GM18502 (cell line): ENCODE measurements around the gene ARHGAP22.
"Not testable (repeated sequence)": the region's sequence is repeated elsewhere in the genome, so short reads cannot be mapped to it uniquely, and the experiment has no call there.

Source experiments
- ATAC-seq: cut with Tn5 transposase; IDR thresholded peaks from one replicate; pipeline ENCODE4 v1.9.1; 2021; ENCODE audit warnings: mild to moderate bottlenecking; ENCODE audit not compliant: unreplicated experiment, poor library complexity

Gene ARHGAP22, protein sequence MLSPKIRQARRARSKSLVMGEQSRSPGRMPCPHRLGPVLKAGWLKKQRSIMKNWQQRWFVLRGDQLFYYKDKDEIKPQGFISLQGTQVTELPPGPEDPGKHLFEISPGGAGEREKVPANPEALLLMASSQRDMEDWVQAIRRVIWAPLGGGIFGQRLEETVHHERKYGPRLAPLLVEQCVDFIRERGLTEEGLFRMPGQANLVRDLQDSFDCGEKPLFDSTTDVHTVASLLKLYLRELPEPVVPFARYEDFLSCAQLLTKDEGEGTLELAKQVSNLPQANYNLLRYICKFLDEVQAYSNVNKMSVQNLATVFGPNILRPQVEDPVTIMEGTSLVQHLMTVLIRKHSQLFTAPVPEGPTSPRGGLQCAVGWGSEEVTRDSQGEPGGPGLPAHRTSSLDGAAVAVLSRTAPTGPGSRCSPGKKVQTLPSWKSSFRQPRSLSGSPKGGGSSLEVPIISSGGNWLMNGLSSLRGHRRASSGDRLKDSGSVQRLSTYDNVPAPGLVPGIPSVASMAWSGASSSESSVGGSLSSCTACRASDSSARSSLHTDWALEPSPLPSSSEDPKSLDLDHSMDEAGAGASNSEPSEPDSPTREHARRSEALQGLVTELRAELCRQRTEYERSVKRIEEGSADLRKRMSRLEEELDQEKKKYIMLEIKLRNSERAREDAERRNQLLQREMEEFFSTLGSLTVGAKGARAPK

DNA sequence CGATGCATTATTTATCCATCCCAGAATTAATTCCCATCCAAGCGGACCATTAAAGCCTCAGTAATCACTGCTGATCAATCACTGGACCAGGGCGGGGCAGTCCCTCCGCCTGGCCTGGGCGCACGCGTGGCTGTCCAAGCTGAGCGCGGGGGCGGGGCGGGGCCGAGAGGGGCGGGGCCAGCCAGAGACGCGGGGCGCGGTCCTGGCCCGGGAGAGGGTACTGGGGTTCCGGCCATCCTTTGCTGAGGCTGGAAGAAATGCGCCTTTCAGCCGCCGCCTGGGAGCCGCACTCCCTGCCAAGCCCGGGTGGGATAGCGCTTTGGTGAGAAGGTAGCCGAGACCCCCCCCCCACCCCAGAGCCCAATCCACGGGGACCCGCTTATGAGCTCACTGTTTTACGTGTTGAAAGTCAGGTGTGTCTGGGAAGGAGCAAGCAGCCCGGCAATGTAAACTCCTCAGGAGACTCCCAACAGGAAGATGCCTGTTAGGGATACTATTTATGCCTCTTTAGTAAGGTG lies at the start of gene ARHGAP22:
ARHGAP22 (minus strand) TSS at position 83 of the 518 bp plus-strand sequence. CDS start 277 bp downstream, outside the sequence.
- peak; percentile 65 for ATAC-seq

DNA sequence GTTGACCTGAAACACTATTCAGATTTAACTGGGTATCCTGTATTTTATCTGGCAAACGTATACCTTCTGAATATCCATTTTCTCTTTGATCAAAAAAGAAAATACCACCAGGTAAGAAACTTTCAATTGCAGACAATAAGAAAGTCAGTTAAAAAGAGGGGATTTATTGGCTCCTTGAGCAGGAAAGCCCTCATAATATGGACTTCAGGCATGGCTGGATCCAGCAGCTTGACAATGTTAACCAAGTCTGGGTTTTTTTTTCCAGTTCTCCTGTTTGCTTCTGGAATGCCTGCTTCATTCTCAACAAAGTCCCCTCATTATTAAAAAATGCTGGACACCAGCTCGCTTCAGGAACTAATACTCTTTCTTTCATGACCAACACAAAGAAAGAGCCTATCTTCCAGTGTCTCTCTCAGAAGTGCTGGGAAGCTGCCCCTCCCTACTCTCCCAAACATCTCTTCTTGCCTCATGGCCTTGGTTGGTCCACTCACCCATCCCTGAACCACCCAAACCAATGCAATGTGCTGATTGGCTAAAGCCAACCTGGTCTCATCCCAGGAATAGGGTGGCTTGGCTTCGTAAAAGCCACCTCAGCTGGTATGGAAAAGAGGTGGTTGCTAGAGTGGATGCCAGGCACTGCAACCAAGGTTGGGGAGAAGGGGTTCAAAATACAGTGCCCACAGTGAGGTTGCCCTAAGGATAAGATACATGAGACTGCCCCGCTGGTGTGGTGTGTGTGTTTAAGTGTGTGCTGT lies 49.2 kb upstream of the ARHGAP22 start:
- no peak for ATAC-seq

DNA sequence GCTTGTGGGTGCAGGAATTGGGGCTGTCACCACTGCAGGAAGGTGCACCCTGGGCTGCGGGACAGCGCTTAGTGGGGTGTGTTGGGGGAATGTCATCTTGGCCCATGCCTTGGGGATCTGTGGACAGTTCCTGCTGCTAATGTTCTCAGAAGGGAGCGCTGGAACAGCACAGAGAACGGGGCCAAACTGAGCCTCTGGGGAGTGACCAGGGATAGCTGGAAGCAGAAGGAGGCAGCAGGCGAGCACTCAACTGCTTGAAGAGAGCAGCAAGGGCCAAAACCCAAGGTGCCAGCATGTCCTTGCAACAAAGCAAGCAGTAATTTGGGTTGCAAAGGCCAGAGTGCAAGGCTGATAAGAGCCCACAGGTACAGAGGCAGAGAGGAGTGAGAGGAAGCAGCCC lies 48.5 kb upstream of the ARHGAP22 start:
- no peak for ATAC-seq

DNA sequence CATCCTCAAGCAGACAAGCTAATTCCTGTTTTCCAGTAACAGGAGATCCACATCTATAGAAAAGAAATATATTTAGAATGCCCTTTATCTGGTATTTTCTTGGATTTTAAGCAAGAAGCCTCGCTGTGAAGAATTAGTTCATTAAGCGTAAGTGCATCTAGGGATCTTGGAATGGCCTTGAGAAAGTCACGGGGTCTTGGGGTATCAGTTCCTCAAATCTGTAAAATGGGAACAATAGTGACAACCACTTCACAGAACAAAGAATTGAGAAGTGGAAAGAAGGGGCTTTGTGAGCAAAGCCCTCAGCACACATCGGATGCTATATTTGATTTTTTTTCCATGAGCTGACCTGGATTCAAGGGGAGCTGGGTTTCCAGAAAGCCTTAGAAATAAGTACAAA lies 47.5 kb upstream of the ARHGAP22 start:
- ATAC-seq: no peak

DNA sequence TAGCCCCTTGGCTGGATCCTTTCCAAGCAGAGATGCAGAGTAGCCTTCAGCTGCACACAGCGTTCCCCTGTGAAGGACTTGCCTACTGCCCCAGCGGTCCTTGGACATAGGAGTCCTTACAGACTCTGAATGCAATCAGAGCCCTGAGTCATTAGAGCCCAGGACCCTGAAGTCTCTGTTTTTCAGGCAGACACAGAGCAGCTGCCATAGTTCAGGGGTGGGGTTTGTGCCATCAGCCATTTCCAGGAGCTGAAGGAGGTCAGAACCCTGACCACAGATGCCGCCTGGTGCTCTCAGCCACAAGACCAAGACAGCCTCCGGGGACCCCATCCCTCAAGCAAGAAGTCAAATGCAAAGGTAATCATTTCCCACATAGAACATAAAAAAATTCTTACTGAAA lies 47.0 kb upstream of the ARHGAP22 start:
- ATAC-seq: no peak

DNA sequence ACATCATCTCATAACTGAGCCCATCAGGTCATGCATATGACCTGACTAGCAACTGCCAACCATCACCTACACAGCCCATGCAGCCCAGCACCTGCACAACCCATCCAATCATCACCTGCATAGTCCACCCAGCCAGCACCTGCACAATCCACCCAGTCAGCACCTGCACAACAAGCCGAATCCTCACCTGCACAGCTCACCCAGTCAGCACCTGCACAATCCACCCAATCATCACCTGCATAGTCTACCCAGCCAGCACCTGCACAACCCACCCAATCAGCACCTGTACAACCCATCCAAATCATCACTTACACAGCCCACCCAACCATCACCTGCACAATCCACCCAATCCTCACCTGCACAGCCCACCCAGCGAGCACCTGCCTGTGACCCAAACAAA lies 46.4 kb upstream of the ARHGAP22 start:
- no peak for ATAC-seq

DNA sequence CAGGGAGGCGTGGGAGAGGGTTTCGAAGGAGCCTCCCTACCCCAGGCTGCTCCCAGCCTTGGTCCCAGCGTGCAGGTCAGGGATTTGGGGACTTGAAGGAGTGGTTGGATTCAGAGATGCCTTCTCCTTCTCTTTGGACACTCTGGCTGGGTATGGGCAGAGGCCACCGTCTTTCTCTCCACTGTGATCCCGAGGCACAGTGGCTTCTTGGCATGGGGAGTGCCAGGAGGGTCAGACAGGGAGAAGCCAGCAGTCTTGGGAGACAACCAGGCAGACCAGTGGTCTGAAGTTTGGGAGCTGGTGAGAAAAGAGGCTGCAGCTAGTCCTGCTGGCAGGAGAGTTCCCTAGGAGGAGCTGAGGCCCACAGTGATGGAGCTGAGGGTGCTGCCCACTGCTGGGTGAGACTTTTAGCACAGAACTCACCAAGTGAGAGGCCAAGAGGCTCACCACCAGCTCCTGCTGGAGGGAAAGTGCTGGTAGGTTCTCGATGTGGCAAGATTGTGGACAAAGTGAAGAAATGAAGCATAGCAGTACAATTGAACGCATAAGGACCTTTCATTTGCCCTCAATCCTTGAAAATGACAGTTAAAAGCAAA lies 44.6 kb upstream of the ARHGAP22 start:
- no peak for ATAC-seq

DNA sequence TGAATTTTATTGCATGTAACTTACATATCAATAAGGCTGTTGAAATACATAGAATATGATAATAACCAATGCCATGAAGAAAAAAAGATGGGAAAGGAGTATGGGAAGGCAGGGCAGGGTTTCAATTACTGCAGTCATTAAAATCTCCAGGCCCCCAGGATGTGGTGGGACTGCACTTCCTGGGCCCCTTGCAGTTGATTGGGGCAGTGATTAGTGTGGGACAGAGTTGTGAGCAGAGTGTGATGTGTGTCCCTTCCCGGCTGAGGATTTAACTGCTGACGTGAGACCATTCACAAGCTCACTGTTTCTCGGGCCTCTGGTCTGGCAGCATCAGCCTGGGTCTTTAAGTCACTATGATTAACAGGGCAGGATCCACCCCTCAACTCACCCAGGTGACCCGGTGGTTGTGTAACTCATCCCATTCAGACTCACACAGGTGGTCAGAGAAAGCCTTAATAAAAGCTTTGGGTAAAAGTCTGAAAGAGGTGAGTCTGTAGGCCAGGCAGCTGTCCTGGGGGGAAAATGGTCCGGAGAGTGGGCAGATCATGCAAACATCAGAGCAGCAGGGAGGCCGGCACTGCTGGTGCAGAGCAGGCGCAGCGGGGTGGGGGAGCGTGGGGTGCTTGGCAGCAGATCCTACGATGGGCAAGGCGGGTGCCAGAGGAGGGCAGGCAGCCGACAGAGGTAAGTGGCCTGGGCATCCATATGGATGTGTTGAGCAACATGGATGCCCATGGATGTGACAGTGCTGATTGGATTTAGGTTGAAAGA lies 43.5 kb upstream of the ARHGAP22 start:
- ATAC-seq: no peak

DNA sequence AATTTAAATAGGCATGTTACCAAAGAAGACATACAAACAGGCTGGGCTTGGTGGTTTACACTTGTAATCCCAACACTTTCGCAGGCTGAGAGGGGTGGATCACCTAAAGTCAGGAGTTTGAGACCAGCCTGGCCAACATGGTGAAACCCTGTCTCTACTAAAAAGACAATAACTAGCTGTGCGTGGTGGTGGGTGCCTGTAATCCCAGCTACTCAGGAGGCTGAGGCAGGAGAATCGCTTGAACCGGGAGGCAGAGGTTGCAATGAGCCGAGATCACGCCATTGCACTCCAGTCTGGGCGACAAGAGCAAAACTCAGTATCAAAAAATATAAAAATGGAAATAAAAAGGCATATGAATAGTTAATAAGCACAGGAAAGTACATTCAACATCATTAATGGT lies 42.2 kb upstream of the ARHGAP22 start:
- ATAC-seq: not testable (repeated sequence)

DNA sequence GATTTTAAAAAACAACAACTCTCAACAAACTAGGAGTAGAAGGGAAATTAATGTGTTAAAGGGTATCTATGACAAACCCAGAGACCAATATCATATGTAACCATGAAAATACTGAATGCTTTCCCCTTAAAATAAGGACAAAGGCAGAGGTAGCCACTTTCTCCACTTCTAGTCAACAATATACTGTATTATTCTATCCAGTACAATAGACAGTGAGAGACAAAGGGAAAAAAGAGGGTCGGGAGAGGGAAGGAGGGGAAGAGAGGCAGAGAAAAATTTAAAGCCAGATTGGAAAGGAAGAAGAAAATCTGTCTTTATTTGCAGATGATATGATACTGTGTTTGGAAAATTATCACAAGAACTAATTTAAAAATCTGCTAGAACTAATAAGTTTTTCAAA lies 40.7 kb upstream of the ARHGAP22 start:
- ATAC-seq: no peak

DNA sequence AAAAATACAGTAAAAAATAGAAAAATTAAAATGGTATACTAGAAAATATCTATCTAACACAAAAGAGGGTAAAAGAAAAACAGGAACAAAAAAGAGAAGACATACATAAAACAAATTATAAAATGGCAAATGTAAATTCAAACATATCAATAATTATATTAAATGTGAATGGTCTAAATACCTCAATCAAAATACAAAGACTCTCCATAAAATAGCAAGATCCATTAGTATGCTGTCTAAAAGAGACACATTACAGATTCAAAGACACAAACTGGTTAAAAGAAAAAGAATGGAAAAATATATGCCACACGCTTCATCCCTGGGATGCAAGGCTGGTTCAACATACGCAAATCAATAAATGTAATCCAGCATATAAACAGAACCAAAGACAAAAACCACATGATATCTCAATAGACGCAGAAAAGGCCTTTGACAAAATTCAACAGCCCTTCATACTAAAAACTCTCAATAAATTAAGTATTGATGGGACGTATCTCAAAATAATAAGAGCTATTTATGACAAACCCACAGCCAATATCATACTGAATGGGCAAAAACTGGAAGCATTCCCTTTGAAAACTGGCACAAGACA lies 36.3 kb upstream of the ARHGAP22 start:
- not testable (repeated sequence) for ATAC-seq

DNA sequence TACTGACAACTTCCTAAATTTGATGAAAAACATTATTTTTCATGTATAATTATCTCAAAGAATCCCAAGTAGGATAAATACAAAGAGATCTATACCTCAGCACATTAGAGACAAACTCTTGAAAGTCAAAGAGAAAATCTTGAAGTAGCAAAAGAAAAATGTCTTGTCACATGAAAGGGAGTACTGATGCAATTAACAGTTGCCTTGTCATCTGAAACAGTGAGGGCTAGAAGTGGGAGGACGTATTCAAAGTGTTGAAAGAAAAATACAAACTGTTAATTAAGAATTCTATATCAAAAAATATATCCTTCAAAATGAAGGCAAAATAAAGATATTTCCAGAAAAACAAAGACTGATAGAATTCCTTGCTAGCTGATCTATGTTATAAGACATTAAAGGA lies 35.5 kb upstream of the ARHGAP22 start:
- no peak for ATAC-seq

DNA sequence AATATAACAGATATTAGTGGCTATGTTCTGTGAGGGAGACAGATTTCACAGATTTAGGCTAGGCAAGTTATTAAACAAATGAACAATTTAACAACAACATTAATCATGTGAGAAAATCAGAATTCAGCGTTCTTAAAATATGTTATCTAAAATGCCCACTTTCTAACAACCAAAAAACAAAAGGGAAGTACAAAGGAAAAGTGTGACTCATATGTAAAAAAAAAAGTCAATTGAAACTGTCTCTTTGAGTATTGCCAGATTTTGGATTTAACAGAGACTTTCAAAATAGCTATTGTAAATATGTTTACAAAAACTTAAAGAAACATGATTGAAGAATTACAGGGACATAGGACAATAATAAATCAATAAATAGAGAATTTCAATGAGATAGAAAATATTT lies 34.8 kb upstream of the ARHGAP22 start:
- ATAC-seq: no peak

DNA sequence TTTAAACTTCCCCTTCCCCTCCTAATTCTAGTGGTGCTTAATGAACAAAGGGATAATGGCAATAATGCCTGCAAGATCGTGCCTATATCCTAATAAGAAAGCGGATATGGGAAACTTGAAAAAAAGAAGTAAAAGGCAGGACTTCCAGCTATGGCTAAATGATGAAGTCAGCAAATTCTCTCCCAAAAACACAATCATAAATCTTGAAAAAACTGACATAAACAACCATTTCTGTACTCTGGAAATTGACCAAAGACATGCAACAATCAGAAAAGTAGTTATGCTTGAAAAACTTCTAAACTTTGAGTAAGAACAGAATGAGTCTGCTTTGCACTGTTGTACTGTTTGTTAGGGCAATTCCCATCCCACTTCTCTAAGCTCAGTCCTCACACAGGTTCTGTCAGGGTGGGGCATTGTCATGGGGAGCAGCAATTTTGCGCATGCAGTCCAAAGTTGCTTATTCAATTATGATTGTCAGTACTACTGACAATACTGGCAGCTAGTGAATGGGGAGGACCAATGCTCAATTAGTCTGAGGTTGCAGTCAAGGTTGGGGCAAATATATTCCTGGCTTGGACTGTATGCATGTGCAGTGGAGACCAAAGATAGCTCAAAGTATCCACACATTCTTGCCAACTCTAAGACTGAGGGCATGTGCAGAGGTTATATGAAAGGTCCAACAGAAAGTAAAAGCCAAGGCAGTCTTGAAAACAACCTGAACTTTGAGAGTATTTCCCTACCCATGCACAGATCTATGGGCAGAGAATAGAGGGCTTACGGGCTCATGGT lies 34.1 kb upstream of the ARHGAP22 start:
- no peak for ATAC-seq

DNA sequence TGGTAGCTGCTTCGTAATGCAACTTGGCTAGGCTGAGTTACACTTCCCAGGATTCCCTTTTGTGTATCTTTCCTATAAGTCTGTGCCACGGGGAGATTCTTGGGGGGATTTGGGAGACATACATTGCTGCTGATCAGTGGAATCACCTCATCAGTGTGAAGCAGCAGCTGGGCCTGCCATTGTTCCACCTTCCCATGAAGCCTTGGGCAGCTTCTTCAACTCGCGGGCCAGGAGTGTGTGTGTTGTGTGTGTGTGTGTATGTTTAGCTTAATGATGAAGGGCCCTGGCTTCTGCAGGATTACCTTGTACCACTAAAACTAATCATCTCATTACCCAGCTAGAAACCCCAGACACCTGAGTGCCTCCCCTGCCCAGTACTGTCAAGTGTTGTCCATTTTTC lies 33.3 kb upstream of the ARHGAP22 start:
- no peak for ATAC-seq

DNA sequence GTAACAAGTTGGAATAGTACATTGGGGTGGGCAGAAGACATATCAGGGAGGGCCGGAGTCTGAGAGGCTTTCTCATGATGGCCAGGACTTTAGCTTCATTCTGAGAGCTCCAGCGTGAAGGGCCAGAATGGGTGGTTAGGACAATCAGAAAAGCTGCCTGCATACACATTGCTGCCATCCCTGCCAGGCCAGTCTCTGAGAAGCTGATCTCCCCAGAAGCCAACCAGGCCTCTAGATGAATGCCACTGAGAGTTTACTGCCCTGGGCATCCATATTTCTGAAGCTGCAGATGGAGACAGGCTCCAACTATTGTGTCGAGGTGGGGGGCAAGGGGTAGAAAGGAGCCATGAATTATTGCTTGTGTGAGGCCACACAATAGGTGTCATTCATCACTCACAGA lies 32.0 kb upstream of the ARHGAP22 start:
- ATAC-seq: no peak

DNA sequence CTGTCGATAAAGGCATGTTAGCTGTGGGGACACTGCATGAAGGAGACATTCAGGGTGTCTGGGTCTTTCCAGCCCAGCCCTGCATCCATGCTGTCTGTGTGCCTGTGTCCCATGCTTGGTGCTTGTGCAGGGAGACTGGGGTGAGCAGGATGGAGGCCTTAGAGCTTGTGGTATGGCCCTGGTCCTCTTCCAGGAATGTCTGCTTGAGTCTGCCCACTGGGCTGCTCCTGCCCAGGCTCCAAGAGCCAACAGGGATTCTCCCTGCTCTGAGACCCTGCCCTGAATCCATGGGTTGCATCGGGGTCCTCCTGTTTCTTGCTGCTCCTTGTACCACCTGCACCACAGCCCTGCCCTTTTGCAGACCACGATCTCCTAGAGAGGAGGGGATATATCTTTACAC lies 31.4 kb upstream of the ARHGAP22 start:
- ATAC-seq: no peak

DNA sequence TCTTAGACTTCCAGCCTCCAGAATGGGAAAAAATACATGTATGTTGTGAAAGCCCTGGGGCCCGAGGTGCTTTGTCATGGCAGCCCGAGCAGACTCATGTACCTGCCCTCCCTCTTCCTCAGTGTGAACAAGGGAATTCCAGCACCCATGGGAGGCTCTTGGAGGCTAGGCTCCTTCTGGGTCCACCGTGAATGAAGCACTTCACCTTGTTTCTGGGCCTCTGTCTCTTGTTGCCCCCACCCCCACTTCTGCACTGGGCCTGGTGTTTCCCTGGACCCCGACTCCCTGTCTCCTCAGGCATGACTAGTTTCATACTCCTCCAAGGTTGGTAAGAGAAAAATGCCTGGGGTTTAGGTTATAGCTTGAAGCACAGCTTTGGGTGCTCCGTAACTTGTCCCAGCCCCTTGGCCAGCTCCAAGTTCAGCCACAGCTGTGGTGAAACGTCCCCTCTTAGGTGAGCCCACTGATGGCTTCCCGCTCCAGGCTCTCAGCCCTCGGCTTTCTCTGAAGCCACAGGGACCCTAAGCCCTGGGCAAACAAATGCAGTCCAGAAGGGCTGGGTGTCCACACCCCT lies 30.2 kb upstream of the ARHGAP22 start:
- no peak for ATAC-seq
